HG03025 (cell line): ENCODE results near the gene NES.

Experiments used
- ATAC-seq: cut with Tn5 transposase; IDR thresholded peaks from one replicate; pipeline ENCODE4 v1.9.1; 2021; ENCODE audit warnings: mild to moderate bottlenecking, moderate library complexity; ENCODE audit not compliant: unreplicated experiment, low FRiP score

Gene NES

GRCh38 chr1:156682166-156682890 lies 5.1 kb upstream of the NES start:
- no peak for ATAC-seq

- no peak for ATAC-seq
Observed at GRCh38 chr1:156681196-156681960, 4.2 kb upstream of the NES start.

- no peak for ATAC-seq
Observed at GRCh38 chr1:156680056-156680455, 2.8 kb upstream of the NES start.

GRCh38 chr1:156677616-156678596 lies 699 bp upstream of the NES start:
- no peak for ATAC-seq

- ATAC-seq, result no peak
Observed at GRCh38 chr1:156676114-156676819, 940 bp downstream of the NES start.

- ATAC-seq, result no peak
Observed at GRCh38 chr1:156675210-156676113, 1.7 kb downstream of the NES start.

- ATAC-seq, result no peak
Observed at GRCh38 chr1:156673387-156674121, 3.7 kb downstream of the NES start.

GRCh38 chr1:156671804-156672203 lies 5.4 kb downstream of the NES start:
- no peak for ATAC-seq

- no peak for ATAC-seq
Observed at GRCh38 chr1:156670791-156671190, 6.4 kb downstream of the NES start.

GRCh38 chr1:156670359-156670758 lies 6.8 kb downstream of the NES start:
- no peak for ATAC-seq

- ATAC-seq, result no peak
Observed at GRCh38 chr1:156669794-156670193, 7.4 kb downstream of the NES start.

GRCh38 chr1:156668801-156669637 lies 8.2 kb downstream of the NES start:
- no peak for ATAC-seq

GRCh38 chr1:156667968-156668709 lies 9.1 kb downstream of the NES start:
- no peak for ATAC-seq

- no peak for ATAC-seq
Observed at GRCh38 chr1:156667610-156667967, 9.6 kb downstream of the NES start.

- ATAC-seq, result no peak
Observed at GRCh38 chr1:156666862-156667609, 10.2 kb downstream of the NES start.

- ATAC-seq, result no peak
Observed at GRCh38 chr1:156665539-156665938, 11.7 kb downstream of the NES start.
